A673 (cell line): ENCODE measurements around the gene TCF7L2. TPM values are rescaled to one million over a fixed set of nuclear protein-coding genes. Genes with fewer than 3 reads are reported as not detected.

Source experiments
- BruUV-seq: library from RNA; stranded (reverse); fragments of 400-500 nt; replicated peaks from 2 replicates; lab custom pipeline; 2021; lab: Mats Ljungman, UMichigan
- CTCF ChIA-PET: fragments of 300-600 bp; sonication (Branson Sonifier 250); formaldehyde crosslinking; loops from one replicate; lab custom pipeline; 2022; ENCODE audit warnings: antibody characterized with exemption; lab: Charles Lee
- POLR2A ChIA-PET: fragments of 300-600 bp; sonication (Branson Sonifier 250); formaldehyde crosslinking; loops from one replicate; lab custom pipeline; 2022; ENCODE audit warnings: antibody characterized with exemption; ENCODE audit not compliant: low non-redundant PET; lab: Charles Lee
- DNase-seq: peaks from one replicate; pipeline ENCODE4 v3.0.0-alpha.2; 2015; ENCODE audit warnings: low spot score
- H3K27ac ChIP-seq: fragments of 200-600 bp; sonication (generic); 2 replicates; pipeline ENCODE4 v1.5.1; 2016; ENCODE audit warnings: mixed run types, low read depth, mild to moderate bottlenecking, mixed read lengths, antibody characterized with exemption, low read length; ENCODE audit not compliant: poor library complexity, severe bottlenecking
- H3K27me3 ChIP-seq: fragments of 200-600 bp; sonication (generic); replicated peaks from 2 replicates; pipeline ENCODE4 v1.6.1; 2017; ENCODE audit warnings: mixed run types, low read depth, mild to moderate bottlenecking, mixed read lengths, antibody characterized with exemption, low read length; ENCODE audit not compliant: insufficient read depth, poor library complexity
- H3K36me3 ChIP-seq: fragments of 200-600 bp; sonication (generic); 2 replicates; pipeline ENCODE4 v1.6.1; 2016; ENCODE audit warnings: mixed run types, mild to moderate bottlenecking, mixed read lengths, antibody characterized with exemption, low read length; ENCODE audit not compliant: insufficient read depth, poor library complexity, severe bottlenecking
- H3K4me1 ChIP-seq: fragments of 200-600 bp; sonication (generic); 2 replicates; pipeline ENCODE4 v1.6.1; 2017; ENCODE audit warnings: mixed run types, mild to moderate bottlenecking, mixed read lengths, antibody characterized with exemption, low read length; ENCODE audit not compliant: insufficient read depth, poor library complexity, severe bottlenecking
- H3K4me3 ChIP-seq: fragments of 200-600 bp; sonication (generic); 2 replicates; pipeline ENCODE4 v1.5.1; 2016; ENCODE audit warnings: low read depth, mixed run types, mild to moderate bottlenecking, mixed read lengths, low read length; ENCODE audit not compliant: poor library complexity, severe bottlenecking
- H3K9me3 ChIP-seq: fragments of 200-600 bp; sonication (generic); 2 replicates; pipeline ENCODE4 v1.6.1; 2016; ENCODE audit warnings: mixed run types, low read depth, mild to moderate bottlenecking, mixed read lengths, antibody characterized with exemption, low read length; ENCODE audit not compliant: poor library complexity, severe bottlenecking
- EZH2 ChIP-seq: fragments of 200-600 bp; sonication (generic); IDR thresholded peaks from 2 replicates; pipeline ENCODE4 v1.6.1; 2017; ENCODE audit warnings: borderline replicate concordance, low read depth, mild to moderate bottlenecking, mixed read lengths, antibody characterized with exemption, low read length; ENCODE audit not compliant: poor library complexity, severe bottlenecking
- intact Hi-C: fragments of 100-400 bp; cut with micrococcal nuclease; formaldehyde crosslinking; loops from one replicate; pipeline ENCODE4 v1.10.0; 2022; ENCODE audit not compliant: unreplicated experiment
- total RNA-seq: library from RNA; stranded (reverse); gene quantifications from 2 replicates; pipeline ENCODE4 v1.2.3, GENCODE V29; 2021
- TF ChIP-seq, protein P1 (sequence below): fragments of 300-800, 200-600 bp; sonication (generic); conservative IDR thresholded peaks from 2 replicates; pipeline ENCODE4 v1.5.1; 2017; ENCODE audit warnings: low read depth, mild to moderate bottlenecking, antibody characterized with exemption, low read length, moderate library complexity, mixed read lengths

Gene TCF7L2
- total RNA-seq, 1 experiment from 2014 or later = 16.8 TPM

- Histone ChIP-seq H3K4me3 (no peak overlapping the region), H3K9me3 (no peaks in the 10 kb centered on the region), H3K36me3 (no peaks in the 10 kb centered on the region), H3K4me1 (no peaks in the 10 kb centered on the region), H3K27ac (no peak overlapping the region), H3K27me3 (no peaks in the 10 kb centered on the region)
- TF ChIP-seq, protein P1, sequence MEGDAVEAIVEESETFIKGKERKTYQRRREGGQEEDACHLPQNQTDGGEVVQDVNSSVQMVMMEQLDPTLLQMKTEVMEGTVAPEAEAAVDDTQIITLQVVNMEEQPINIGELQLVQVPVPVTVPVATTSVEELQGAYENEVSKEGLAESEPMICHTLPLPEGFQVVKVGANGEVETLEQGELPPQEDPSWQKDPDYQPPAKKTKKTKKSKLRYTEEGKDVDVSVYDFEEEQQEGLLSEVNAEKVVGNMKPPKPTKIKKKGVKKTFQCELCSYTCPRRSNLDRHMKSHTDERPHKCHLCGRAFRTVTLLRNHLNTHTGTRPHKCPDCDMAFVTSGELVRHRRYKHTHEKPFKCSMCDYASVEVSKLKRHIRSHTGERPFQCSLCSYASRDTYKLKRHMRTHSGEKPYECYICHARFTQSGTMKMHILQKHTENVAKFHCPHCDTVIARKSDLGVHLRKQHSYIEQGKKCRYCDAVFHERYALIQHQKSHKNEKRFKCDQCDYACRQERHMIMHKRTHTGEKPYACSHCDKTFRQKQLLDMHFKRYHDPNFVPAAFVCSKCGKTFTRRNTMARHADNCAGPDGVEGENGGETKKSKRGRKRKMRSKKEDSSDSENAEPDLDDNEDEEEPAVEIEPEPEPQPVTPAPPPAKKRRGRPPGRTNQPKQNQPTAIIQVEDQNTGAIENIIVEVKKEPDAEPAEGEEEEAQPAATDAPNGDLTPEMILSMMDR = no peak
- no peak for TF ChIP-seq EZH2
- ChIA-PET CTCF (no interaction called here), POLR2A (no interaction called here)
- intact Hi-C loops = no loop called here
- no TSS peak for BruUV-seq
- DNase-seq = no peak
Measured at GRCh38 chr10:112977426-112977898, 27.4 kb downstream of the TCF7L2 start.

GRCh38 chr10:112979927-112980326 is 29.9 kb downstream of the TCF7L2 start:
- no peaks in the 10 kb centered on the region for H3K9me3 ChIP-seq
- CTCF ChIA-PET = no interaction called here
- no peak overlapping the region for H3K27ac ChIP-seq
- no peaks in the 10 kb centered on the region for H3K36me3 ChIP-seq
- peaks cover 16% of the 10 kb centered on the region for H3K4me1 ChIP-seq
- no TSS peak for BruUV-seq
- TF ChIP-seq EZH2 = no peak
- TF ChIP-seq, protein P1 = no peak
- POLR2A ChIA-PET = no interaction called here
- intact Hi-C loops = no loop called here
- no peaks in the 10 kb centered on the region for H3K27me3 ChIP-seq
- no peak for DNase-seq
- H3K4me3 ChIP-seq = no peak overlapping the region

DNA sequence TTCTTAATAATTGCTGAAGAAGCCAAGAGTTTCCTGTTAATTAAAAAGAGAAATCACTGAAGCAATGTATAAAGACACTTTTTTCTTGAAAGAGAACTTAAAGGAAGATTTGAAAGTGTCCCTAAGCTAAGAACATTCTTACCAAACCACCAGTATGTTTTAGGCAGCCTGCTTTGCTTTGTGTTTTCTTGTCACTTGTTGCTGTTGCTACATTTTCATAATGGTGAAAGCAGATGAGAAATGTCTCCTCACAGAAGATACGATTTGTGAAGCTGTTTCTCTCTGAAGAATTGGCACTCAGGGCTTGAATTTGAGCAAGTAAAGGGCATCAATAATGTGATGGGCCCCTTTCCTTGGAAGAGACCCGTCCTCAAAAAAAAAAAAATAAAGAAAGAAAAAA is 30.9 kb downstream of the TCF7L2 start:
- Histone ChIP-seq H3K9me3 (no peaks in the 10 kb centered on the region), H3K27ac (no peak overlapping the region), H3K4me1 (peaks cover 26% of the 10 kb centered on the region), H3K36me3 (no peaks in the 10 kb centered on the region), H3K4me3 (no peak overlapping the region), H3K27me3 (no peaks in the 10 kb centered on the region)
- CTCF ChIA-PET = no interaction called here
- no TSS peak for BruUV-seq
- TF ChIP-seq, protein P1 = no peak
- TF ChIP-seq EZH2 = no peak
- intact Hi-C loops = no loop called here
- POLR2A ChIA-PET = no interaction called here
- no peak for DNase-seq
